LNCAP (cell line): ENCODE data around the gene CTSO.
A peak's percentile ranks its signal among the peaks of the same experiment; 100 is the strongest.

ENCODE experiments used
- CTCF ChIP-seq: fragments of 450-650 bp; IDR thresholded peaks from 2 replicates; pipeline ENCODE4 v1.5.1; 2017; ENCODE audit warnings: mild to moderate bottlenecking

Gene CTSO

GRCh38 chr4:155975511-155975910, 21.8 kb upstream of the CTSO start:
- no peak for TF ChIP-seq CTCF

GRCh38 chr4:155974996-155975395, 21.3 kb upstream of the CTSO start:
- TF ChIP-seq CTCF: no peak

- no peak for TF ChIP-seq CTCF
Observed at GRCh38 chr4:155974476-155974749, 20.7 kb upstream of the CTSO start.

GRCh38 chr4:155973639-155974475, 20.2 kb upstream of the CTSO start:
- no peak for TF ChIP-seq CTCF

- TF ChIP-seq CTCF: peak; percentile 41; the same call in 1 of the 2 replicates
Observed at GRCh38 chr4:155972098-155972497, 18.4 kb upstream of the CTSO start.

- no peak for TF ChIP-seq CTCF
Observed at GRCh38 chr4:155966731-155967395, 13.2 kb upstream of the CTSO start.

GRCh38 chr4:155966171-155966570, 12.5 kb upstream of the CTSO start:
- no peak for TF ChIP-seq CTCF
